Activated CD4-positive, alpha-beta T cell treated with anti-CD3 and anti-CD28 coated beads for 48 hours (primary cell): ENCODE measurements around the gene PROSER2.

Experiments
- DNase-seq: peaks from one replicate; pipeline ENCODE4 v3.0.0-alpha.2; 2020

The PROSER2 gene

DNA sequence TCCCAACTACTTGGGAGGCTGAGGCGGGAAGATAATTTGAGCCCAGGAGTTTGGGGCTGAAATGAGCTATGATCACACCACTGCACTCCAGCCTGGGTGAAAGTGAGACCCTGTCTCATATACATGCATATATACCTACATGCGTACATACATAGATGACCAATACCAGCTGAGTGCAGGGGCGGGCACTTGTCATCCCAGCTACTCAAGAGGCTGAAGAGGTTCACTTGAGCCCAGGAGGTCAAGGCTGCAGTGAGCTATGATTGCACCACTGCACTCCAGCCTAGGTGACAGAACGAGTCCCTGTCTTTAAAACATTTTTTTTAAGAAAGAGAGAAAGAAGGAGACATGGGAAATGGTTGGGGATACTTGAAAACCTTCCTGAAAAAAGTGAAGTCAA, 17.4 kb upstream of the PROSER2 start:
- no peak for DNase-seq

DNA sequence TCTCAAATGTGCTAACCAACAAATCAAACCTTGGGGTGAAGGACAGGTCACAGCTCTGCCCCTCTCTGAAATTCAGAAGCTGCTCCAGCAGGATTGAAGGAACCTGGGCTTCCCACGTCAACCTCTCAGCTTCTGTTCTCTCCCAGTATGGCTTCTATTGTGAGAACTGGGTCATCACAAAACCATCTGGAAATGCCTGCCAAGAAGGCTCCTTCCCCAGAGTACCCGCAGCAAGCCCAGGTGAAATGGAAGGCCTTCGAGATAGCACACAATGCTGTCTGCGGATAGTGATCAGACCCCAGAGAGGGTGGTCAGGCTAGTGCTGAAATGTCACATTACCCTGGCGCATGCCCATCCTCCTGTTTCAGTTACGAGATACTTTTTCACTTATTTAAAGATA, 16.4 kb upstream of the PROSER2 start:
- no peak for DNase-seq

- no peak for DNase-seq
Measured at GRCh38 chr10:11808808-11809207, 14.3 kb upstream of the PROSER2 start.

DNA sequence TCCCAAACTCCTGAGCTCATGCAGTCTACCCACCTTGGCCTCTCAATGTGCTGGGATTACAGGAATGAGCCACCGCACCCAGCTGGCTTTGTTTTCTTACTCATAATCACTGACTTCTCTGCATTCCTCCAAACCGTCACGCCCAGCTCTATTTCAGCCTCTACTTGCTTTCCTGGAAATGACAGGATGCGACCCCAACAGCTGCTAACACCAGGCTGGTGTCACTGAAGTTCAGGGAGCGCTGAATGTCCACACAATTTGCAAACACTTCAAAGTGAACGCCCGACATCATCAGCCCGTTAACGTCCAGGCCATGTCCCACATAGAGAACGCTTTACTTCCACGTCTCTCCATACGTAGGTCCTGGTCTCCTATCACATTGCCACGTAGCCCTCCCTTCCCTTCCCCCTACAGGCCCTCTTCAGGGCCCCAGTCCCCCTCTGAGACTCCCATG, 12.8 kb upstream of the PROSER2 start:
- no peak for DNase-seq

DNA sequence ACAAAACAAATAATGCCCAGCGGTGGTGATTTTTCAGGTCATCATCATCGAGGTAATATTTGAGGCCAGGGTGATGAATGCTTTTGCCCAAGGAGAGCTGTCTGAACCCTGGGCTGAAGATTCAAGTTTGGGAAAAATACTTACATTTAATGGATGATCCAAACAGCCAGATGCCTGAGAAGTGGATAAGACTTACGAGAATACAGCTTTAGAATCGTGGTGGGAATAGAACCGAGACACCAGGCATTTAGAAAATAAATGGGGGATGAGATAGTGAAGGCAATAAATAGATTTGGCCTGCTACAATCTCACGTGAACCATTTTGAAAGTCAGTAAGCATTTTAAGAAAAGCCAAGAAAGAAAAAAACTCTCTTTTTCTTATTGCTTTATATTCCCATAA, 12.2 kb upstream of the PROSER2 start:
- DNase-seq: no peak

GRCh38 chr10:11813177-11813576, 10.0 kb upstream of the PROSER2 start:
- no peak for DNase-seq

GRCh38 chr10:11813855-11814567, 9.1 kb upstream of the PROSER2 start:
- DNase-seq: no peak

DNA sequence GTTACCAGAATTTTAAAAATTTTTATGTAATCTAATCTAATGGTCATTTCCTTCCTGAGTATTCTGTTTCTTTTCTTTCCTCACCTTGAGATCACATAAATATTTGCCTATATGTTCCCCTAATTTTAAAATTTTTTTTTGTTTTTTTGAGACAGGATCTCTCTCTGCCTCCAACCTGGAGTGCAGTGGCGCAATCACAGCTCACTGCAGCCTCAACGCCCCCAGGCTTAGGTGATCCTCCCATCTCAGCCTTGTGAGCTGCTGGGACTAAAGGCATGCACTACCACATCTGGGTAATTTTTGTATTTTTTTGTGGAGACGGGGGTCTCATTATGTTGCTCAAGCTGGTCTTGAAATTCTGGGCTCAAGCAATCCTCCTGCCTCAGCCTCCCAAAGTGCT, 4.1 kb upstream of the PROSER2 start:
- no peak for DNase-seq

- DNase-seq: no peak
Measured at GRCh38 chr10:11822026-11822756, 965 bp upstream of the PROSER2 start.

GRCh38 chr10:11822809-11823121, 391 bp upstream of the PROSER2 start:
- no peak for DNase-seq

DNA sequence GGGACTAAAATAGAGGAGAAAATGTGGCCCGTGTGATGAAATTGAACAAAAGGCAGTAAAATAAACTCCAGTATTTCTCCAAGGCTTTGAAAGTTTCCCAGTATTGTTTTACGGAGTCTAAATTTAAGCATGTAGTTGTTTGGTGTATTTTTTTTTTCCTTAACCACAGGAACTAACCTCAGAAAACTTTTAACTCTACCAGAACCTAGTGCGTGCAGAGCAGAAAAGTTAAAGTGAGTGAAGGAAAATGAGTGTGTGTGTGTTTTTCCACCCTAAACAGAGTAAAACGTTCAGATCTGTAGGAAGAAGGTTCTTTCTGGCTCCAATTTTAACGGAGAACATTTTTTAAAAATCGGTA, 812 bp downstream of the PROSER2 start:
- DNase-seq: no peak

GRCh38 chr10:11824376-11824775, 1.2 kb downstream of the PROSER2 start:
- no peak for DNase-seq

DNA sequence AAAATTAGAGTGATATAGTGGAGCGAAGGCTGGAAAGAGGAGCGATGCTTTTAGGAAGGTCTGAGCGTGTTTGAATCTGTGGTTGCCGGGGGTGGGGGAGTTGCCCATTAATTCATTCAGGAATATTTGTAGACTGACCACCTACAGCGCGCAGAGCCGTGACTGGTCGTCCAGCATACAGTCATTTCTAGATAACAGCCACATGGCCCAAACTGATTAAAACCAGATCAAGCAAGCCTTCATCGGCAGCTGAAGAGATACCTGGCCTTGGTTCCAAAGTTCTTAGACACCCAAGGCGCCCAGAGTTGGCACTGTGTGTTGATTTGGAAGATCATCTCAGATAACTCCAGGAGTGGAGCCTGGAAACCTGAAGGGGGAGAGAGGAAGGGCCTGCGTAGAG, 1.7 kb downstream of the PROSER2 start:
- no peak for DNase-seq

DNA sequence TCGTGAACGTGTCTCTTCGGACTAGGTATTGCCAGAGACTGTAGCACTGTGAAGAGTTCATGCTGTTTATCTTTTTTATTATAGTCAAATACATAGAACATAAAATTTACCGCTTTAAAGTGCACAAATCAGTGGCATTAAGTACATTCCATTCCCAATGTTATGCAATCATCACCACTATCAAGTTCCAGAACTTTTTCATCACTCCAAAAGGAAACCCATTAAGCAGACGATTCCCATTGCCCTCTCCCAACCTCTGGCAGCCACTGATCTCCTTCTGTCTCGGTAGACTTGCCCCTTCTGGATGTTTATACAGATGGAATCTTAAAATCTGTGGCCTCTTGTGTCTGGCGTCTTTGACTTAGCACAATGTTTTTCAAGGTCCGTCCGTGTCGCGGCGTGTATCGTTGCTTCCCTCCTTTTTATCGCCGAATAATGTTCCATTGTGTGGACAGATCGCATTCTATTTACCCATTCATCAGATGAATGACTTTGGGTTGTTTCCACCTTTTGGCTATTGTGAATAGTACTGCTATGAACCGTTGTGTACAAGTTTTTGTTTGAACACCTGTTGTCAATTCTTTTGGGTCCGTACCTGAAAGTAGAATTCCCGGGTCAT, 2.7 kb downstream of the PROSER2 start:
- DNase-seq: no peak

DNA sequence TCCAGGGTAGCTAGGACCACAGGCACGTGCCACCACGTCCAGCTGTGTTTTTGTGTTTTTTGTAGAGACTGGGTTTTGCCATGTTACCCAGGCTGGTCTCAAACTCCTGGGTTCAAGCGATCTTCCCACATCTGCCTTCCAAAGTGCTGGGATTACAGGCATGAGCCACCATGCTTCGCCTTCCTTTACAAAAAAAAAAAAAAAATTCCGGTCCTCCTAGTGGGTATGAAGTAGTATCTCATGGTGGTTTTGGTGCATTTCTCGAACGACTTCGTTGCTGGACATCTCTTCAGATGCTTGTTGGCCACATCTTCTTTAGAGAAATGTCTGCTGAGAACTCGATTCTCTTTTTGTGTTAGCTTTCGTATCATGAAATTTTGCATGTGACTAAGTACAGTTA, 3.9 kb downstream of the PROSER2 start:
- DNase-seq: no peak

GRCh38 chr10:11827414-11827813, 4.3 kb downstream of the PROSER2 start:
- no peak for DNase-seq

- DNase-seq: no peak
Measured at GRCh38 chr10:11828682-11829284, 5.6 kb downstream of the PROSER2 start.

DNA sequence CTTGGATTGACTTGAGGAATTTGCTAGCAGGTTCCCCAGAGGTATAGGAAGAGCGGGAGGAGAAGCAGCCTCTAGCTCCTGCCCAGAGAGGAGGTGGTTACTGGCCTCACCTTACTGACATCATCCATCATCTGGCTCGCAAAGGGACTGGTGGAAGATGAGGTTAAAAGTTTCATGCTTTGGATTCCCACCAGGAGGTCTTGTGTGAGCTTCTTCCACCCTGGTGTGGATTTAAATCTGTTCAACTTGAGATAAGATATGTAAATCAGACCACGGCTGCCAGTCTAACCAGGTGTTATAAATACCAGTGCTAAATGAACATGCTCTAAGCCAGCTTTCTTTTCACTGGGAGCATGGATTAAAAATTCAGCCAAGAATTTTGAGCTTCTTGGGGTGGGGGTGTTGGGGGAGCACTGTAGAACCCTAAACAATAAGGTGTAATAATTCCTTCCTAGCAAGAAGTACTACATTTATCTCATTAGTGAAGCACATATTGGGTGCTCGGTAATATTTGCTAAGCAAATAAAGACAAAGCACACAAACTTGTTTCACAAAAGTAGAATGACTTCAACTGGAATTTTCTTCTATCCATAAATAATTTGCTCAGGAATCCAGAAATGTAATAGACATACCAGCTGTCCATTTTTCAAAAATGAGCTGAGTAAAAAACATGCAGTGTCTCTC, 7.8 kb downstream of the PROSER2 start:
- DNase-seq: no peak

GRCh38 chr10:11831520-11831951, 8.4 kb downstream of the PROSER2 start:
- DNase-seq: no peak

- DNase-seq: no peak
Measured at GRCh38 chr10:11832042-11832441, 8.9 kb downstream of the PROSER2 start.

- DNase-seq: no peak
Measured at GRCh38 chr10:11835061-11835460, 11.9 kb downstream of the PROSER2 start.

DNA sequence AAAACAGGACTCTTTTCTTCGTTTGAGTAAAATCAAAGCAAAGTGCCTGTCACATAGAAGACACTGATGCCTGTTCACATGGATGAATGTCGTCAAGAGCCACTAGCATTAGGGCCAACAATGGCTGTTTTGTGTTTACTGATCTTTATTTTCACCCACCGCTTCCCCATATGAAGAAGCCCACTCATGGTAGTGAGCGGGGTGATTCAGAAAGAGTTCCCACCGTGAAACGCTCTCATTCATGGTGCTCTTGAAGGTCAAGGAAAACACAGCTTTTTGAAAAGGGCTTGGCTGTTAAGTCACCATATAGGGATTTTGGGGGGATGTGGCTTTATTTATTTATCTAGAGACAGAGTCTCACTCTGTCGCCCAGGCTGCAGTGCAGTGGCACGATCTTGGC, 12.5 kb downstream of the PROSER2 start:
- DNase-seq: no peak
